ENCODE measurements around the gene AHI1. TPM values are rescaled to one million over a fixed set of nuclear protein-coding genes. Genes with fewer than 3 reads are reported as not detected.
A peak's percentile ranks its signal among the peaks of the same experiment; 100 is the strongest.

AHI1 gene
- total and polyA plus RNA-seq, 8 donors = 10.6 to 24.8 (median 16.5) TPM

GRCh38 chr6:135503703-135504475 lies 6.3 kb upstream of the AHI1 start:
- ATAC-seq (no peak), DNase-seq (no peak), FAIRE-seq (no peak)
- 90 to 93% methylated on average over 6 of the region's 6 CpGs for WGBS, 2 donors
- TF ChIP-seq CTCF (IDR thresholded peaks at IDR 0.05) = no peak
- H3K27me3 ChIP-seq = no peaks in the 10 kb centered on the region
- no peak overlapping the region for H3K27ac ChIP-seq
- H3K36me3 ChIP-seq = no peaks in the 10 kb centered on the region
- H3K4me1 ChIP-seq = peaks cover 8 to 25% (median 20%) of the 10 kb centered on the region in 3 donors
- no peak overlapping the region for H3K4me3 ChIP-seq
- H3K9me3 ChIP-seq = no peaks in the 10 kb centered on the region
- intact Hi-C loops (cut with DNase I) = no loop called here

GRCh38 chr6:135499441-135500340 lies 2.2 kb upstream of the AHI1 start:
- Histone ChIP-seq H3K9me3 (no peaks in the 10 kb centered on the region), H3K36me3 (no peaks in the 10 kb centered on the region), H3K27ac (no peak overlapping the region), H3K4me1 (peaks cover 0 to 17% (median 8%) of the 10 kb centered on the region in 3 donors), H3K4me3 (no peak overlapping the region), H3K27me3 (no peaks in the 10 kb centered on the region)
- TF ChIP-seq CTCF (IDR thresholded peaks at IDR 0.05) = no peak
- FAIRE-seq (no peak), ATAC-seq (no peak), DNase-seq (no peak)
- intact Hi-C loops (cut with DNase I) = no loop called here
- WGBS, 2 donors = 81 to 84% methylated on average over 5 of the region's 5 CpGs

GRCh38 chr6:135498185-135498841 lies 773 bp upstream of the AHI1 start:
- 1% methylated on average over 16 of the region's 16 CpGs for WGBS, 2 donors
- no peaks in the 10 kb centered on the region for H3K27me3 ChIP-seq
- intact Hi-C loops (cut with DNase I) = no loop called here
- no peak for TF ChIP-seq CTCF (IDR thresholded peaks at IDR 0.05)
- FAIRE-seq (peak; percentile 32), DNase-seq (peak; percentile 27 to 74 (median 63)), ATAC-seq (peak; percentile 73 to 88 (median 82))
- no peaks in the 10 kb centered on the region for H3K9me3 ChIP-seq
- H3K27ac ChIP-seq = peak overlapping the region; percentile 96 to 100 (median 98)
- no peaks in the 10 kb centered on the region for H3K36me3 ChIP-seq
- H3K4me1 ChIP-seq = peaks cover 0 to 17% (median 8%) of the 10 kb centered on the region in 3 donors
- H3K4me3 ChIP-seq = peak overlapping the region; percentile 77 to 91 (median 82)

GRCh38 chr6:135496800-135497411 lies 634 bp downstream of the AHI1 start:
- Histone ChIP-seq H3K36me3 (no peaks in the 10 kb centered on the region), H3K9me3 (no peaks in the 10 kb centered on the region), H3K4me1 (peaks cover 0 to 17% (median 8%) of the 10 kb centered on the region in 3 donors), H3K4me3 (peak overlapping the region; percentile 77 to 91 (median 82)), H3K27ac (peak overlapping the region; percentile 96 to 100 (median 98)), H3K27me3 (no peaks in the 10 kb centered on the region)
- ATAC-seq = no peak
- DNase-seq = no peak
- intact Hi-C loops (cut with DNase I) = no loop called here
- no peak for FAIRE-seq
- 0 to 2% methylated on average over 9 of the region's 9 CpGs for WGBS, 2 donors
- no peak for TF ChIP-seq CTCF (IDR thresholded peaks at IDR 0.05)
